HepG2 (cell line): ENCODE results near the gene GFRA3. TPM values are rescaled to one million over a fixed set of nuclear protein-coding genes. Genes with fewer than 3 reads are reported as not detected.
A peak's percentile ranks its signal among the peaks of the same experiment; 100 is the strongest.

Experiments used
- CSRNP1 ChIP-seq: sonication (generic); formaldehyde crosslinking; IDR thresholded peaks from 2 replicates; pipeline ENCODE4 v1.8.1; 2023; ENCODE audit warnings: mild to moderate bottlenecking, missing genetic modification reagents
- ETV6 ChIP-seq: sonication (generic); formaldehyde crosslinking; conservative IDR thresholded peaks from 2 replicates; pipeline ENCODE4 v1.4.0; 2020; ENCODE audit warnings: missing genetic modification reagents
- KAT7 ChIP-seq: IDR thresholded peaks from 2 replicates; pipeline ENCODE4 v1.6.1; 2018; ENCODE audit warnings: borderline replicate concordance, missing compliant biosample characterization
- MAF1 ChIP-seq: sonication (generic); formaldehyde crosslinking; IDR thresholded peaks from 2 replicates; pipeline ENCODE4 v1.5.0; 2020; ENCODE audit warnings: missing genetic modification reagents, borderline replicate concordance
- MTF1 ChIP-seq: sonication (generic); formaldehyde crosslinking; IDR thresholded peaks from 2 replicates; pipeline ENCODE4 v1.5.0; 2020; ENCODE audit warnings: missing genetic modification reagents
- NFYC ChIP-seq: IDR thresholded peaks from 2 replicates; pipeline ENCODE4 v1.6.1; 2016; ENCODE audit warnings: missing genetic modification reagents, missing compliant biosample characterization
- SIX4 ChIP-seq: sonication (generic); formaldehyde crosslinking; IDR thresholded peaks from 2 replicates; pipeline ENCODE4 v1.4.0; 2020; ENCODE audit warnings: missing genetic modification reagents
- ZBTB42 ChIP-seq: sonication (generic); formaldehyde crosslinking; IDR thresholded peaks from 2 replicates; pipeline ENCODE4 v1.5.0; 2020; ENCODE audit warnings: mild to moderate bottlenecking, missing genetic modification reagents
- ZNF142 ChIP-seq: sonication (generic); formaldehyde crosslinking; IDR thresholded peaks from 2 replicates; pipeline ENCODE4 v1.4.0; 2020; ENCODE audit warnings: missing genetic modification reagents
- ZNF34 ChIP-seq: sonication (generic); formaldehyde crosslinking; IDR thresholded peaks from 2 replicates; pipeline ENCODE4 v1.4.0; 2020; ENCODE audit warnings: mild to moderate bottlenecking, missing genetic modification reagents, borderline replicate concordance
- ZNF430 ChIP-seq: sonication (generic); formaldehyde crosslinking; IDR thresholded peaks from 2 replicates; pipeline ENCODE4 v1.9.0; 2021; ENCODE audit warnings: mild to moderate bottlenecking, missing genetic modification reagents
- ZNF441 ChIP-seq: sonication (generic); formaldehyde crosslinking; IDR thresholded peaks from 2 replicates; pipeline ENCODE4 v1.7.0; 2021; ENCODE audit warnings: missing genetic modification reagents, borderline replicate concordance
- polyA plus RNA-seq, 8 experiments: library from polyadenylated mRNA; depleted of rRNA in 3 of 8; stranded (reverse) in 7 of 8; unstranded in 1 of 8; fragments of >200 nt; fragmentation: Illumina TruSeq in 4 of 8; extraction: Trizol in 4 of 8; gene quantifications; 2 replicates each; pipeline versions ENCODE4 v1.2.1 to v1.2.3, GENCODE V29; 2011 to 2016; ENCODE audit warnings: low read depth in 4 of 8, missing spikeins in 1 of 8, mixed read lengths in 1 of 8; ENCODE audit not compliant: insufficient read depth in 1 of 8
- total RNA-seq, 5 experiments: library from RNA; depleted of rRNA; stranded (reverse); fragments of >200 nt; fragmentation: Illumina TruSeq; extraction: Trizol; gene quantifications; 2 replicates each; pipeline ENCODE4 v1.2.3, GENCODE V29; 2016; ENCODE audit warnings: low read depth in 1 of 5
- TF ChIP-seq, protein P1 (sequence below), 2 experiments: sonication (generic) in 1 of 2; formaldehyde crosslinking in 1 of 2; IDR thresholded peaks; 2 replicates each; pipeline versions ENCODE4 v1.5.1 to v1.6.1; 2011 to 2020; ENCODE audit warnings: borderline replicate concordance in 1 of 2, low read depth in 1 of 2, low read length in 1 of 2, mild to moderate bottlenecking in 1 of 2, missing genetic modification reagents in 1 of 2, moderate library complexity in 1 of 2
- TF ChIP-seq, protein P2 (sequence below): sonication (generic); formaldehyde crosslinking; IDR thresholded peaks from 2 replicates; pipeline ENCODE4 v1.9.0; 2021; ENCODE audit warnings: missing genetic modification reagents, borderline replicate concordance

The GFRA3 gene
- total and polyA plus RNA-seq, 2 of the 13 experiments (the other 11 are each of a cell fraction or from before 2014, with no cell fraction given), result 0.27 to 0.30 TPM

- TF ChIP-seq MAF1 (CRISPR knock-in tag) (peak; percentile 44; the same call in 1 of the 2 replicates), MTF1 (CRISPR knock-in tag) (no peak), KAT7 (CRISPR knock-in tag) (no peak; the same call in 1 of the 2 replicates), ZNF430 (CRISPR knock-in tag) (0 out of 2 replicates have a peak, but pooled peaks have one; percentile 41), NFYC (CRISPR knock-in tag) (peak; percentile 97), CSRNP1 (CRISPR knock-in tag) (0 out of 2 replicates have a peak, but pooled peaks have one; percentile 23), ETV6 (CRISPR knock-in tag) (no peak), ZNF142 (no peak), ZNF441 (CRISPR knock-in tag) (no peak; the same call in 1 of the 2 replicates), ZNF34 (CRISPR knock-in tag) (no peak), ZBTB42 (CRISPR knock-in tag) (no peak), SIX4 (no peak)
- TF ChIP-seq, protein P1, sequence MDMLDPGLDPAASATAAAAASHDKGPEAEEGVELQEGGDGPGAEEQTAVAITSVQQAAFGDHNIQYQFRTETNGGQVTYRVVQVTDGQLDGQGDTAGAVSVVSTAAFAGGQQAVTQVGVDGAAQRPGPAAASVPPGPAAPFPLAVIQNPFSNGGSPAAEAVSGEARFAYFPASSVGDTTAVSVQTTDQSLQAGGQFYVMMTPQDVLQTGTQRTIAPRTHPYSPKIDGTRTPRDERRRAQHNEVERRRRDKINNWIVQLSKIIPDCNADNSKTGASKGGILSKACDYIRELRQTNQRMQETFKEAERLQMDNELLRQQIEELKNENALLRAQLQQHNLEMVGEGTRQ (IDR thresholded peaks at IDR 0.05; ENCODE audit: low read depth, low read length), result no peak
- TF ChIP-seq, protein P1 (CRISPR knock-in tag; IDR thresholded peaks at IDR 0.05; ENCODE audit: borderline replicate concordance), result peak; percentile 38; the same call in 1 of the 2 replicates
- TF ChIP-seq, protein P2, sequence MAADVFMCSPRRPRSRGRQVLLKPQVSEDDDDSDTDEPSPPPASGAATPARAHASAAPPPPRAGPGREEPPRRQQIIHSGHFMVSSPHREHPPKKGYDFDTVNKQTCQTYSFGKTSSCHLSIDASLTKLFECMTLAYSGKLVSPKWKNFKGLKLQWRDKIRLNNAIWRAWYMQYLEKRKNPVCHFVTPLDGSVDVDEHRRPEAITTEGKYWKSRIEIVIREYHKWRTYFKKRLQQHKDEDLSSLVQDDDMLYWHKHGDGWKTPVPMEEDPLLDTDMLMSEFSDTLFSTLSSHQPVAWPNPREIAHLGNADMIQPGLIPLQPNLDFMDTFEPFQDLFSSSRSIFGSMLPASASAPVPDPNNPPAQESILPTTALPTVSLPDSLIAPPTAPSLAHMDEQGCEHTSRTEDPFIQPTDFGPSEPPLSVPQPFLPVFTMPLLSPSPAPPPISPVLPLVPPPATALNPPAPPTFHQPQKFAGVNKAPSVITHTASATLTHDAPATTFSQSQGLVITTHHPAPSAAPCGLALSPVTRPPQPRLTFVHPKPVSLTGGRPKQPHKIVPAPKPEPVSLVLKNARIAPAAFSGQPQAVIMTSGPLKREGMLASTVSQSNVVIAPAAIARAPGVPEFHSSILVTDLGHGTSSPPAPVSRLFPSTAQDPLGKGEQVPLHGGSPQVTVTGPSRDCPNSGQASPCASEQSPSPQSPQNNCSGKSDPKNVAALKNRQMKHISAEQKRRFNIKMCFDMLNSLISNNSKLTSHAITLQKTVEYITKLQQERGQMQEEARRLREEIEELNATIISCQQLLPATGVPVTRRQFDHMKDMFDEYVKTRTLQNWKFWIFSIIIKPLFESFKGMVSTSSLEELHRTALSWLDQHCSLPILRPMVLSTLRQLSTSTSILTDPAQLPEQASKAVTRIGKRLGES, result no peak; the same call in 1 of the 2 replicates
Observed at GRCh38 chr5:138213161-138214029, 61.0 kb downstream of the GFRA3 start, which contains the start of gene CDC23 (continued).
